OCI-M2 (cell line): ENCODE data around the gene PID1.

ENCODE experiments used
- DNase-seq: peaks from one replicate; lab custom pipeline; 2025; ENCODE audit not compliant: unreplicated experiment; lab: John Stamatoyannopoulos, UW

Gene PID1

GRCh38 chr2:229032608-229033234 lies 238.4 kb downstream of the PID1 start:
- no peak for DNase-seq

GRCh38 chr2:229027353-229028105 lies 243.6 kb downstream of the PID1 start:
- DNase-seq, result no peak

- DNase-seq, result no peak
These were observed 245.4 kb downstream of the PID1 start for GRCh38 chr2:229025653-229026052.

GRCh38 chr2:229022652-229023051 lies 248.4 kb downstream of the PID1 start:
- no peak for DNase-seq

- no peak for DNase-seq
These were observed 249.0 kb downstream of the PID1 start for GRCh38 chr2:229022071-229022470.

GRCh38 chr2:229009816-229010215 lies 261.3 kb downstream of the PID1 start:
- DNase-seq, result no peak

- DNase-seq, result no peak
These were observed 267.8 kb downstream of the PID1 start for GRCh38 chr2:229003256-229003655.

- DNase-seq, result no peak
These were observed 269.9 kb downstream of the PID1 start for GRCh38 chr2:229001196-229001595.

- no peak for DNase-seq
These were observed 271.8 kb downstream of the PID1 start for GRCh38 chr2:228999326-228999725.

- DNase-seq, result no peak
These were observed 282.3 kb downstream of the PID1 start for GRCh38 chr2:228988786-228989185.

GRCh38 chr2:228987441-228988155 lies 283.5 kb downstream of the PID1 start:
- no peak for DNase-seq

GRCh38 chr2:228986961-228987360 lies 284.1 kb downstream of the PID1 start:
- DNase-seq, result no peak

- DNase-seq, result no peak
These were observed 287.4 kb downstream of the PID1 start for GRCh38 chr2:228983700-228984099.

GRCh38 chr2:228974169-228974568 lies 296.9 kb downstream of the PID1 start:
- no peak for DNase-seq
